ENCODE measurements around the gene MLF1. TPM values are rescaled to one million over a fixed set of nuclear protein-coding genes. Genes with fewer than 3 reads are reported as not detected.

The MLF1 gene, protein sequence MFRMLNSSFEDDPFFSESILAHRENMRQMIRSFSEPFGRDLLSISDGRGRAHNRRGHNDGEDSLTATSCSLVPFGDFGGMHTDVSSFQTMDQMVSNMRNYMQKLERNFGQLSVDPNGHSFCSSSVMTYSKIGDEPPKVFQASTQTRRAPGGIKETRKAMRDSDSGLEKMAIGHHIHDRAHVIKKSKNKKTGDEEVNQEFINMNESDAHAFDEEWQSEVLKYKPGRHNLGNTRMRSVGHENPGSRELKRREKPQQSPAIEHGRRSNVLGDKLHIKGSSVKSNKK
- total RNA-seq = 3.9 and 10.6 TPM in 2 replicates

GRCh38 chr3:158570999-158571702, at the start of gene MLF1:
TSS of gene MLF1 (plus strand) at chr3:158571194. CDS start at chr3:158571301, 107 bp downstream.

DNA sequence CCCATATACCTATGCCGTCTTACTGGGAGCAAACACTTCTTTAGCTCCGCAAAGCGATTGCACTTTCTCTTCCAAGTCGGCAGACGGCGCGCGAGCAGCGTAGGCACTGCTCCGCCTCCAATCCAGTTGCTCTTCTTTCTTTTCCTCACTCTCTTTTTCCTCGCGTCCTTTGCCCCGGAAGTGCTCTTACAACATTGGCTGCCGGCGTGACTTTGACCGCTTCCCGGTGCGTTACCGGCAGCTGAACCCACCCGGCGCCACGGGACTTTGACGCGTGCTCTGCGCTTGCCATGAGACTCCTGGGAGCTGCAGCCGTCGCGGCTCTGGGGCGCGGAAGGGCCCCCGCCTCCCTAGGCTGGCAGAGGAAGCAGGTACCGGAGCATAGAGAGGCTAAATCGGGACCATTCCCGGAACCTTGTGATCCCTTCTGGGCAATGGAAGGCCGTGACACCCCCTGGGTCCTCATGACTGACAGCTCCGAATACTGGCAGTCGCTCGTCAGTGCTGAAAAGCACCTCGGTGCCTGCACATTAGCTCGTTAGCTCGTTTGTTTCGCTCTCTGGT, 73.4 kb downstream of the MLF1 start, which contains the start of gene GFM1:
Gene GFM1, plus strand, starts transcription at position 183 of the 564 bp plus-strand sequence. Its CDS starts 108 bp downstream, at position 291.

Small RNA genes within 50 kb of the gene (small RNA-seq; reads per million reads assigned to genes)
- gene AC025033.1 = not detected

Other genes starting within 250 kb of the MLF1 start
- 24.3 and 47.3 TPM in 2 replicates for gene GFM1, start 73.3 kb downstream of the MLF1 start, total RNA-seq
- 12.3 and 14.1 TPM in 2 replicates for gene LXN, start 101.5 kb downstream of the MLF1 start, total RNA-seq
- 0.54 TPM in 1 of 2 replicates, not detected in the other for gene RARRES1, start 161.3 kb downstream of the MLF1 start, total RNA-seq
- gene MFSD1, start 230.9 kb downstream of the MLF1 start, total RNA-seq = 44.8 and 104 TPM in 2 replicates